ENCODE data around the gene P2RY4.
"Not testable (repeated sequence)": the region's sequence is repeated elsewhere in the genome, so short reads cannot be mapped to it uniquely, and the experiment has no call there.

Gene P2RY4

DNA sequence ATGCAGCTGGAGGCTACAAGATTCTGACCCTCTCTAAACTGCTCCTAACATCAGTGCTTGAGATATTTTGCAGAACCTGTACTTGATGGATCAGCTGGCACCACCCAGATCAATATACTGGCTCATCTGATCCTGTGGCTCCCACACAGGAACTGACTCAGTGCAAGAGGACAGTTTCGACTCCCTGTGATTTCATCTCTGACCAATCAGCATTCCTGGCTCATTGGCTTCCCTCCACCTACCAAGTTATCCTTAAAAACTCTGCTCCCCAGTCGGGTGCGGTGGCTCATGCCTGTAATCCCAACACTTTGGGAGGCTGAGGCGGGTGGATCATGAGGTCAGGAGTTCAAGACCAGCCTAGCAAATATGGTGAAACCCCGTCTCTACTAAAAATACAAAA is 16.4 kb downstream of the P2RY4 start:
- DNase-seq (ENCODE audit: low read depth in 2 of 2): not testable (repeated sequence)

DNA sequence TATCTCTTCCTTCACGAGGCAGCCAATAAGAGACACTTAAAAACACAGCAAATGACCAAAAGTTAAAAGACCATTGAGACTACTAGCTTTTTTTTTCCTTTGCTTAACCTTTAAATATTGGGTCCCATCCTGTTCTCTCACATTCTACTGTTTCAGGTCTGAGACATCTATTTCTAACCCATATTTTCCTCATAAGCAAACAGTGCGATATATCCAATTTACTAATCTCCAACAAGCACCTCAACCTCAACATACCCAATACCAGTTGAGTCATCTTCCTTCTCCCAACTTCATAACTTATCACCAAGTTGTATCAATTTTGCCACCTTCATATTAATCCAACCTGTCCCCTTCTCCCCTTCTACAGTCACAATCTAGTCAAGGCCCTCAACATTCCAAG is 18.5 kb downstream of the P2RY4 start:
- DNase-seq (ENCODE audit: low read depth in 2 of 2): no peak

DNA sequence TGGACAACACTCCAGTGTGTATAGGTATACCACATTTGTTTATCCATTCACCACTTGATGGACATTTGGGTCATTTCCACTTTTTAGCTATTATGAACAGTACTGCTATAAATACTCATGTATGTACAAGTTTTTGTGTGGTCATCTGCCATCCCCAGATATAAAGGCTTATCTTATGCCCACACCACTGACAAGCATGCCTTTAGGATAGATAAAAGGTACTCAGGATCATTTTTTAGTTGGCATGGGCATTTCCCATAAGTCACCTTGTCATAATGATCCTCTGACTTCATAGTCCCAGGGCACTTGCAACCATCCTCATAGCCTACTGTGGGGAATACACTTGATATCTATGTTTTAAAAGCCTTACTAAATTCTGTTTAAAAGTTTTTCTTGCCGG is 19.3 kb downstream of the P2RY4 start:
- DNase-seq (ENCODE audit: low read depth in 2 of 2): no peak

DNA sequence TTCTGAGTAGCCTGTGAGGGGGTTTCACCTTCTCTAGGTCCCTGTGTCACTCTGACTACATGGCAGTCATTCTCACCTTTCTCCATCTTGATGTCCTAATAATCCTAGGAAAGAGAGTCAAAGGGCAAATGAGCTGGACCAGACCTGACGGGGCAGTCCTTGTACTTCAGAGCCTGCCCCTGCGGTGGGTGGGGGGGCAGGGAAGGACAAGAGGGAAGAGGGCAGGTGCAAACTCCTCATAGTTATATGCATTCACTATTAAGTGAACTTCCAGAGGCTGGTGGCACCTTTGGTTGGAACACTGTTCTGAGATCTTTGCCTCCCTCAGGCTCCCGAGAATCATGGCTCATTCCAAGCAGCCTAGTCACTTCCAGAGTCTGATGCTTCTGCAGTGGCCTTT is 25.6 kb downstream of the P2RY4 start, which contains the start of gene AWAT1:
Gene AWAT1, plus strand, starts transcription at position 301 of the 400 bp plus-strand sequence. Its CDS starts 41 bp downstream, at position 342.
- DNase-seq (ENCODE audit: low read depth in 2 of 2): no peak

DNA sequence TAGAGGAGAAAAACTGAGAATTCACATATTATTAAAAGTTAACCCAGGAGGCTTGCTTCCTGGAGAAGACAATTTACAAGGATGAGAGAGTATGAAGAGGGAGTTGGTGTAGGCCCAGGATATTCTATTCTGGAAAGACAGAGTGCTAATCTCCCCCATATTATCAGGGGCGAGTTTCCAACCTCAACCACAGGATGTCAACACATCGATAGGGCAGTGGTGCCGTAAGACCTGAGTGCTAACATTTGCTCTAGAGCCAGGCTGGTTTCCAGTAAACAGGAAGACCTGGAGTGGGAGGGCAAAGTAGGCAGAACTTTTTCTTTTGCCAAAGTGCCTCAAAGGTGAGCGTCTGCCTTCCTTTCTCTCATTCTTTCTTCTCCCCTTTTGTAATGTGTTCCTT is 28.3 kb downstream of the P2RY4 start:
- no peak for DNase-seq (ENCODE audit: low read depth in 2 of 2)

DNA sequence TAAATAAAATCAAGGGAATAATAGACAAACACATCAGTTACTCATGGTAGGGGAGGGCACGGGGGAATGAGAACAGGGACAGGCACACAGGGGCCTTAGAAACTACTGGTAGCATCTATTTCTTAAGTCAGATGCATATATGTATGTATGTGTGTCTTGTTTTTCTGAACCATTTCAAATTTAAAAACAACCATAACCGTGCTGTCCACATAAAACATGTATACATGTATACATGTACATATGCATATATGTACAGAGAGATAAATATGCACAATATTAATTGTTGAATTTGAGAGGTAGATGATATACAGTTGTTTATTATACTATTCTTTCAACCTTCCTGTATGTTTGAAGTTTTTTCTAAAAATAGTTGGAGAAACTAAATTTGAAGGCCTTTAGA is 33.3 kb downstream of the P2RY4 start:
- no peak for DNase-seq (ENCODE audit: low read depth in 2 of 2)

DNA sequence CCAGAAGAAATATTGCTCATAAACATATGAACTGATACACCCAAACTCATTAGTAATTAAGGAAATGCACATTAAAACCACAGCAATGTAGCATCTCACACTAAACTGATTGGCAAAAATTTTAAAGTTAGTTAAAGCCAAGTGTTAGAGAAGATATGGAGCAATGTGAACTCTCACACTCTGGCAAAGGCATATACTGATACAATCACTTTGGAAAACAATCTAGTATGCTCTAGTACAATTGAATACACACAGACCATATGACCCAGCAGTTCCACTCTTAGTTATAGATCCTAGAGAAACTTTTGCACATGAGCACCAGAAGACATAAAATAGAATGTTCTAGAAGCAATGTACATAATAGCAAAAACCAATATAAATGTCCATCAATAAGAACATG is 34.0 kb downstream of the P2RY4 start:
- DNase-seq (ENCODE audit: low read depth in 2 of 2): no peak

DNA sequence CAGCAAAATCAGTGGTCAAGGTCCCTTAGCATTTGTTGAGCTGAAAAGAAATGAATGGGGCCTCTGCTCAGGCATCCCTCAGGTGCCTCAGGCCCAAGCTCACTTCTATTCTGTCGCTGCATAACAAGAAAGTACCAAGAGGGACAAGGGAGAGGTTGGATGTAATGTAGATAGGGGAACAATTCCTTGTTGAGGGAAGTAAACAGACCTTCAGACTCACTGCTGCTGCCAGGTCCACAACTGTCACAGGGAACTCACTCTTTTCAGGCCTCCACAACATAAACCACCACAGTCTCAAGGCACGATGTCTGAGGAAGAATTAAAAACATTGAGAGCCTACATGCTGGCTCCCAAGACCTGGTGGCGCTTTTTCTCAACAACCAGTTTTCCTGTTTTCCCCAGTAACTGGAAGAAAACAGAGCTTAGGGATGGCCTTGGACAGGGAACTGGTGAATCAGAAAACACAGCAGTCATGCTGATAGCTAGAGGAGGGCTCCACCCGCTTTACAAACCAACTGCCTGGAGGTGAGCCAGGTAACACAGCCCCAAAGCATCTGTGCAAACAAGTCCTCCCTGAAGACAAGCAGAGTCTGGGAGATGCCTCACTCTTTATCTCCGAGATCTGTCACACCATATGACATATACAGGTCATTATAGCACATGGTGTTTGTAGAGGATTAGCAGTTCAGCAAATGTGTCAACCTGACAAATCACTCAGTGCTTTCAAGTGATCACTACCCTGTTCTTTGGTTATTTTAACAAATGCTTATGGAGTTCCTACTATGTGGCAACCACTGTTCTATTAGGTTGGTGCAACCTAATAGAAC is 39.9 kb downstream of the P2RY4 start:
- DNase-seq (ENCODE audit: low read depth in 2 of 2): no peak

DNA sequence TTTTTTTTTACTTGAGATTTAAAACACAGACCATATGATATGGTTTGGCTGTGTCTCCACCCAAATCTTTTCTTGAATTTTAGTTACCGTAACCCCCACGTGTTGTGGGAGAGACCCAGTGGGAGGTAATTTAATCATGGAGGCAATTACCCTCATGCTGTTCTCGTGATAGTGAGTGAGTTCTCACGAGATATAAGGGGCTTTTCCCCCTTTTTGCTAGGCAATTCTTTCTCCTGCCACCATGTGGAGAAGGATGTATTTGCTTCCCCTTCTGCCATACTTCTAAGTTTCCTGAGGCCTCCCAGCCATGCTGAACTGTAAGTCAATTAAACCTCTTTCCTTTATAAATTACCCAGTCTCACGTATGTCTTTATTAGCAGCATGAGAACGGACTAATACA is 50.4 kb downstream of the P2RY4 start:
- DNase-seq (ENCODE audit: low read depth in 2 of 2): not testable (repeated sequence)

DNA sequence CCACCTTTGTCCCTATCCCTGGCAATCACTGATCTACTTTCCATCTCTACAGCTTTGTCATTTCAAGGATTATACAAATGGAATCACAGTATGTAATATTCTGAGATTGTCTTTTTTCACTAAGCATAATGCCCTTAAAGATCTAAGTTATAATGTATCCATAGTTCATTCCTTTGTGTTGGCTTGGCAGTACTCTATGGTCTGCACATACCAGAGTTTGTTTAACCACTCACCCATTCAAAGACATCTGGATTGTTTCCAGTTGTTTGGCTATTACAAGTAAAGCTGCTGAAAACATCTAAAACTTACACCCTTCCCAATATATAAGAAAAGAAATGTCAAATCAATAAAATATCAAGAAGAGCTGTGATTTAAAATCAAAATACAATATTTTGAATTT is 51.5 kb downstream of the P2RY4 start:
- no peak for DNase-seq (ENCODE audit: low read depth in 2 of 2)

Measured in stimulated activated CD8-positive, alpha-beta memory T cell treated with anti-CD3 and anti-CD28 coated beads, Interleukin-2, amount 100 ng/mL, for 1 hour (primary cell).